CD14-positive monocyte (primary cell): ENCODE results near the gene MRTFB. TPM values are rescaled to one million over a fixed set of nuclear protein-coding genes. Genes with fewer than 3 reads are reported as not detected.
"Not testable (repeated sequence)": the region's sequence is repeated elsewhere in the genome, so short reads cannot be mapped to it uniquely, and the experiment has no call there.

Source experiments
- DNase-seq, 3 donors: peaks; one replicate each; pipeline ENCODE4 v3.0.0-alpha.2; 2011 to 2022
- H2AFZ ChIP-seq: 2 replicates; pipeline ENCODE4 v1.6.0; 2012; ENCODE audit warnings: mild to moderate bottlenecking, low read depth, low read length, inconsistent platforms; ENCODE audit not compliant: insufficient read depth, poor library complexity, severe bottlenecking
- H3K27ac ChIP-seq, 2 donors: 1 replicate in 1 of 2; 2 replicates in 1 of 2; pipeline ENCODE4 v1.5.1; 2012 to 2013; ENCODE audit warnings: low read length in 2 of 2, control low read depth in 1 of 2, inconsistent platforms in 1 of 2, low read depth in 1 of 2, mild to moderate bottlenecking in 1 of 2
- H3K27me3 ChIP-seq, 2 donors: one replicate each; pipeline versions ENCODE4 v1.6.0 to v1.6.1; 2011 to 2013; ENCODE audit warnings: low read length in 2 of 2; ENCODE audit not compliant: control insufficient read depth in 2 of 2, insufficient read depth in 2 of 2
- H3K36me3 ChIP-seq, 2 donors: replicated peaks in 1 of 2; 1 replicate in 1 of 2; 2 replicates in 1 of 2; pipeline versions ENCODE4 v1.5.1 to v1.6.1; 2012 to 2013; ENCODE audit warnings: low read length in 2 of 2, control low read depth in 1 of 2, inconsistent platforms in 1 of 2, mild to moderate bottlenecking in 1 of 2; ENCODE audit not compliant: insufficient read depth in 2 of 2, control insufficient read depth in 1 of 2
- H3K4me1 ChIP-seq, 2 donors: 1 replicate in 1 of 2; 2 replicates in 1 of 2; pipeline versions ENCODE4 v1.5.1 to v1.6.1; 2012 to 2013; ENCODE audit warnings: low read length in 2 of 2, control low read depth in 1 of 2, inconsistent platforms in 1 of 2, mild to moderate bottlenecking in 1 of 2, moderate library complexity in 1 of 2; ENCODE audit not compliant: insufficient read depth in 2 of 2, control insufficient read depth in 1 of 2
- H3K4me2 ChIP-seq: replicated peaks from 2 replicates; pipeline ENCODE3; 2012; ENCODE audit warnings: low read length, moderate library complexity, mild to moderate bottlenecking; ENCODE audit not compliant: poor library complexity, severe bottlenecking; ENCODE audit errors: extremely low read depth
- H3K4me3 ChIP-seq, 3 experiments: fragments of 200-600 bp in 1 of 3; sonication (generic) in 1 of 3; replicated peaks in 1 of 3; 1 replicate in 2 of 3; 2 replicates in 1 of 3; pipeline ENCODE4 v1.5.1; 2011 to 2013; ENCODE audit warnings: low read length in 3 of 3, mild to moderate bottlenecking in 3 of 3, control low read depth in 2 of 3, low read depth in 2 of 3, inconsistent platforms in 1 of 3, moderate library complexity in 1 of 3
- H3K79me2 ChIP-seq: 2 replicates; pipeline ENCODE4 v1.6.0; 2012; ENCODE audit warnings: mild to moderate bottlenecking, control low read depth, inconsistent platforms, low read length, moderate library complexity; ENCODE audit not compliant: insufficient read depth
- H3K9ac ChIP-seq: 2 replicates; pipeline ENCODE4 v1.6.0; 2017; ENCODE audit warnings: low read length, mild to moderate bottlenecking; ENCODE audit not compliant: insufficient read depth, poor library complexity, severe bottlenecking
- H3K9me3 ChIP-seq, 2 donors: replicated peaks in 1 of 2; 1 replicate in 1 of 2; 2 replicates in 1 of 2; pipeline versions ENCODE4 v1.5.1 to v1.6.1; 2012 to 2013; ENCODE audit warnings: low read length in 2 of 2, control low read depth in 1 of 2; ENCODE audit not compliant: control insufficient read depth in 1 of 2, insufficient read depth in 1 of 2
- H4K20me1 ChIP-seq: 2 replicates; pipeline ENCODE4 v1.6.0; 2012; ENCODE audit warnings: mild to moderate bottlenecking, low read length, control low read depth, moderate library complexity; ENCODE audit not compliant: insufficient read depth
- H3K27ac Mint-ChIP-seq, 7 donors: one replicate each; pipeline ENCODE4 v1.8.0; 2020; ENCODE audit warnings: mild to moderate bottlenecking in 7 of 7, mixed read lengths in 7 of 7, moderate library complexity in 6 of 7, inconsistent platforms in 2 of 7
- H3K27me3 Mint-ChIP-seq, 3 donors: one replicate each; pipeline ENCODE4 v1.8.0; 2021 to 2022; ENCODE audit warnings: low read depth in 3 of 3, mild to moderate bottlenecking in 3 of 3, mixed read lengths in 3 of 3, moderate library complexity in 3 of 3, inconsistent platforms in 1 of 3
- H3K36me3 Mint-ChIP-seq, 2 donors: one replicate each; pipeline ENCODE4 v1.8.0; 2020; ENCODE audit warnings: mixed read lengths in 2 of 2, inconsistent platforms in 1 of 2, mild to moderate bottlenecking in 1 of 2
- H3K4me1 Mint-ChIP-seq: one replicate; pipeline ENCODE4 v1.8.0; 2020; ENCODE audit warnings: mild to moderate bottlenecking, mixed read lengths
- H3K4me3 Mint-ChIP-seq, 2 donors: one replicate each; pipeline ENCODE4 v1.8.0; 2020; ENCODE audit warnings: mild to moderate bottlenecking in 2 of 2, mixed read lengths in 2 of 2, moderate library complexity in 1 of 2
- H3K9me3 Mint-ChIP-seq, 7 donors: one replicate each; pipeline ENCODE4 v1.8.0; 2020 to 2022; ENCODE audit warnings: mixed read lengths in 7 of 7, mild to moderate bottlenecking in 6 of 7, moderate library complexity in 6 of 7, inconsistent platforms in 2 of 7
- WGBS: methylation state at CpG from one replicate; pipeline ENCODE4 v1.1.5; 2013; ENCODE audit warnings: missing lambda C conversion rate; ENCODE audit not compliant: insufficient coverage; 5-methylcytosine and 5-hydroxymethylcytosine counted together
- intact Hi-C, 2 donors: fragments of 100-400 bp; cut with micrococcal nuclease; formaldehyde crosslinking; loops; one replicate each; pipeline versions ENCODE4 v1.15.0 to v1.15.1; 2023
- polyA plus RNA-seq, 3 donors: library from polyadenylated mRNA; depleted of rRNA in 1 of 3; unstranded in 2 of 3; stranded (reverse) in 1 of 3; fragments of 300-500 nt in 2 of 3; fragments of >200 nt in 1 of 3; fragmentation: Illumina TruSeq in 2 of 3; gene quantifications; 1 replicate in 2 of 3; 2 replicates in 1 of 3; pipeline ENCODE4 v1.2.3, GENCODE V29; 2012 to 2021
- TF ChIP-seq, protein P1 (sequence below): fragments of 200-600 bp; IDR thresholded peaks from one replicate; pipeline ENCODE4 v1.8.0; 2022; ENCODE audit warnings: antibody characterized with exemption, mild to moderate bottlenecking

The MRTFB gene
- polyA plus RNA-seq, 3 donors: 0.69 to 1.4 (median 0.87) TPM

DNA sequence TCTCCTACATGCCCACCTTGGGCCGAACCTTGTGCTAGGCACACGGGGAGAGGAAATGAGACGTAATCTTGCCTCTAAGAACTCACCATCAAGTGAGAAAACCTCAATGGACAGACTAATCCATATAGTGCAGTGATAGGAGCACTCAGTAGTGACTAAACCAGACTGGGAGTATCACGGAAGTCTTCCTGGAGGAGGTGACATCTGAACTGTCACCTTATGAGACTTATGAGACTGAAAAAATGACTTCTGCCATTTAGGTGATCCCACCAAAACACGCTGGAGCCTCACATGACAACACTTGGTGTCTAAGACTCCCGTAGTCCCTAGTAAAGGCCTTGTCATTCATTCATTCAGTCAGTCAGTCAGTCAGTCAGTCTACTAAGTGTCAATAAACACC is 27.3 kb upstream of the MRTFB start:
- Histone ChIP-seq H3K36me3 (no peaks in the 10 kb centered on the region), H3K4me1 (no peaks in the 10 kb centered on the region), H3K4me3 (no peak overlapping the region), H2AFZ (no peak overlapping the region), H3K9ac (no peak overlapping the region), H4K20me1 (no peaks in the 10 kb centered on the region), H3K27ac (no peak overlapping the region), H3K79me2 (no peaks in the 10 kb centered on the region), H3K4me2 (no peak overlapping the region), H3K9me3 (no peaks in the 10 kb centered on the region), H3K27me3 (no peaks in the 10 kb centered on the region)
- no peak for DNase-seq
- no peak overlapping the region for H3K4me3 Mint-ChIP-seq
- H3K36me3 Mint-ChIP-seq: no peaks in the 10 kb centered on the region
- WGBS: 93% methylated on average over 5 of the region's 6 CpGs
- H3K27ac Mint-ChIP-seq: no peak overlapping the region
- TF ChIP-seq, protein P1, sequence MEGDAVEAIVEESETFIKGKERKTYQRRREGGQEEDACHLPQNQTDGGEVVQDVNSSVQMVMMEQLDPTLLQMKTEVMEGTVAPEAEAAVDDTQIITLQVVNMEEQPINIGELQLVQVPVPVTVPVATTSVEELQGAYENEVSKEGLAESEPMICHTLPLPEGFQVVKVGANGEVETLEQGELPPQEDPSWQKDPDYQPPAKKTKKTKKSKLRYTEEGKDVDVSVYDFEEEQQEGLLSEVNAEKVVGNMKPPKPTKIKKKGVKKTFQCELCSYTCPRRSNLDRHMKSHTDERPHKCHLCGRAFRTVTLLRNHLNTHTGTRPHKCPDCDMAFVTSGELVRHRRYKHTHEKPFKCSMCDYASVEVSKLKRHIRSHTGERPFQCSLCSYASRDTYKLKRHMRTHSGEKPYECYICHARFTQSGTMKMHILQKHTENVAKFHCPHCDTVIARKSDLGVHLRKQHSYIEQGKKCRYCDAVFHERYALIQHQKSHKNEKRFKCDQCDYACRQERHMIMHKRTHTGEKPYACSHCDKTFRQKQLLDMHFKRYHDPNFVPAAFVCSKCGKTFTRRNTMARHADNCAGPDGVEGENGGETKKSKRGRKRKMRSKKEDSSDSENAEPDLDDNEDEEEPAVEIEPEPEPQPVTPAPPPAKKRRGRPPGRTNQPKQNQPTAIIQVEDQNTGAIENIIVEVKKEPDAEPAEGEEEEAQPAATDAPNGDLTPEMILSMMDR: no peak
- peaks cover 0 to 12% (median 2%) of the 10 kb centered on the region in 7 donors for H3K9me3 Mint-ChIP-seq
- intact Hi-C loops: no loop called here
- H3K4me1 Mint-ChIP-seq: no peaks in the 10 kb centered on the region
- peaks cover 0 to 8% (median 2%) of the 10 kb centered on the region in 3 donors for H3K27me3 Mint-ChIP-seq

DNA sequence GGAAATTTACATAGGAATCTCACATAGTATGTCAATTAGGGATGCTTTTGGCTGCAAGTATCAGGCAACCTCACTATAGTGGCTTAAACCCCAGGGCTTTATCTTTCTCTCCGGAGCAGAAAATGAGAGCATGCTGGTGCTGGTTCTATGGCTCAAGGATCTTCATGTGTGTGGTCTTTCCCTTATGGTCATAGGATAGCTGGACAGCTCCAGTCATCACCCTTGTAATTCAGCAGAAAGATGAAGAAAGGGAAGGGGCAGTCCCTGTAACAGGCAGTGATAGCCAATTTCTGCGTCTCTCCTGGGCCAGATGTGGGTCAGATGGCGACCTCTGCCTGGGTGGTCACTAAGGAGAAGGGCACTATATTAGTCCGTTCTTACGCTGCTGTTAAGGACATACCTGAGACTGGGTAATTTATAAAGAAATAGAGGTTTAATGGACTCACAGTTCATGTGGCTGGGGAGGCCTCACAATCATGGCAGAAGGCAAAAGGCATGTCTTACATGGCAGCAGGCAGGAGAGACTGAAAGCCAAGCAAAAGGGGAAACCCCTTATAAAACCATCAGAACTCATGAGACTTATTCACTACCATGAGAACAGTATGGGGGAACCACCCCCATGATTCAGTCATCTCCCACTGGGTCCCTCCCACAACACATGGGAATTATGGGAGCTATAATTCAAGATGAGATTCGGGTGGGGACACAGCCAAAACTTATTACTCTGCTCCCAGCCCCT is 23.8 kb upstream of the MRTFB start:
- H3K4me1 ChIP-seq, intact Hi-C loops, H3K79me2 ChIP-seq, H3K27ac Mint-ChIP-seq, H2AFZ ChIP-seq, H3K36me3 ChIP-seq, H3K27ac ChIP-seq, H3K9me3 Mint-ChIP-seq, H4K20me1 ChIP-seq, H3K4me1 Mint-ChIP-seq, H3K27me3 ChIP-seq, H3K9ac ChIP-seq, H3K9me3 ChIP-seq, H3K4me2 ChIP-seq, H3K4me3 Mint-ChIP-seq, H3K27me3 Mint-ChIP-seq, DNase-seq, H3K36me3 Mint-ChIP-seq, H3K4me3 ChIP-seq: not testable (repeated sequence)
- 92% methylated on average over 4 of the region's 6 CpGs for WGBS
